NCI-H1105 treated with DMSO at 0.1 percent for 48 hours (cell line): ENCODE measurements around the gene UTP11.
"Not testable (repeated sequence)": the region's sequence is repeated elsewhere in the genome, so short reads cannot be mapped to it uniquely, and the experiment has no call there.

Experiments used
- DNase-seq: peaks from one replicate; lab custom pipeline; 2025; lab: John Stamatoyannopoulos, UW

UTP11 gene

GRCh38 chr1:38027201-38028104, 14.9 kb downstream of the UTP11 start:
- peak; percentile 93 for DNase-seq

- peak; percentile 3 for DNase-seq
Measured at GRCh38 chr1:38028105-38028591, 15.6 kb downstream of the UTP11 start.

DNA sequence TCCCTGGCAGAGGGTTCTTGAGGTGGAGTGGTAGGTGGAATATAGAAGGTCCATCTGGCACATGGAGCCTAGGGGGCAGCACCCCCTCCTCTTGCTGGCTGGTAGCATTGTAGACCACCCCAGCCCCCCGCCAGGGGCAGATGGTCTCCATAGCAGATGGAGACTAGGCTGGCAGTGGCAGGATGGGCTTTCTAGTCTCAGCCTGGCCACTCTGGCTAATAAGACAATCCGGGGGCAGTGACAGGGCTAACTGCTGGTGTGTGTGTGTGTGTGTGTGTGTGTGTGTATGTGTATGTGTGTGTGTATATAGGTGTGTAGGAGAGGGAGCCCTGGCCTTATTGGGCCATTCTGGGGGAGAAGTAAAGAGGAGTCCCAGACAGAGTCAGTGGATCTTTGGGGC, 16.1 kb downstream of the UTP11 start:
- DNase-seq: no peak

DNA sequence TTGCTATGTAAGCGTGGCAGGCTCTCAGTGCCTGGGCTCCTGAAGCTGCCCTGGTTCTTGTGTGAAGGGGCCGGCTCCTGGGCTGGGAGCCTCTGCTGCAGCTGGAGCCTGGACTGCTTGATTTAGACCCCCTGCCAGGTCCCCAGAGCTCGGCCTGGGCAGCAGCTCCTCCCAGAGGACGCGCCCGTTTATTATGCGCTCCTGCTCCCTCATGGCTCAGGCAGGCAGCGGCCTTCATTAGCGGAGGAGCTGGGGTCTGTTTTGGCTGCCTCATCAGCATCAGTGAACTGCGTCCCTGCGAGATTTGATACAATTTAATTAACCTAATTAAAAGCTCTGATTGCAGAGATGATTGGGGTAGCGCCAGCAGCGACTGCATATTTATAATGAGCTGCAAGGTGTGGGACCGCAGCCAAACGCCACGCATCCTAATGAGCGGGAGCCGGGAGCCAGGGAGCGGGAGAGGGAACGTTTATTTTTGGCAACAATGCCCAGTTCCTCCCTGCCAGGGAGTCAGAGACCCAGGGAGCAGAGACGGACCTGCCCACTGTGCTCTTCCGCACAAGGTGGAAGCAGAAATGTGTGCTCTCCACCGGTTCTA, 16.6 kb downstream of the UTP11 start:
- peak; percentile 69 for DNase-seq

DNA sequence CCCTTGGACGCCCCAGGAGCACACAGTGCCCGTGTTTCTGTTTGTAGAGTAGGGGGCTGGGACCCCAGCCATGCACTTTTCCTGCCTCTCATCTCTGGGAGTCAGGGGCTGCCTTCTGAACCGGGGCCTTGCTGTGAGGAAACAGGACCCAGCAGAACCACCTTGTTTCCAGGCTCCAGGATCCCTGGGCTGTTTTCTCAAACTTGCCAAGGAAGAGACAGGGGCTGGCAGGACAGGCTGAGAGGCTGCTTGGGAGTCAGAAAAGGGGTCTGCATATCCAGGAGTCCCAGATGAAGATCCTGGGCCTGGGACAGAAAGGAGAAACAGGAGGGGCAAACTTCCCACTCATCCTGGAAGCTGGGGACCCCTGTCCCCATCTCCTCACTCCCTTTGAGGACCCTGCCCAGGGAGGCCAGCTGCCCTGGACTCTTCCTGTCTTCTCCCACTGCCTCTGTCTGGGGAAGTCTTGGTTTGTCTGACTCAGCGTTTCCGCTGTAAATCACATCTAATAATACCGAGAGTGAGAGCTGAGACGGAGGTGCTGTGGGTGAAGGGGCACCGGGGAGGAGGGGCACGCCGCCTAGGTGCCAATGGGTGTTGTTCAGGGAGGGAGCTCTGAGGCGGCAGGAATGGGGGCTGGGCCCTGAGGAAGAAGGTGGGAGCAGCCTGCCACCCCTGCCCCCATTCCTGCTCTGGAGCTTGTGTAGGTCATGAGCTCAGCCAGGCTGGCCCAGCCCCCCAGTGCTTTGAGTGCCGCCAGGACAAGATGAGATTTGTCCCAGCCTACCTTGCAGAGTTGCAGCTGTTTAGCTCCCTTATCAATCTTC, 17.4 kb downstream of the UTP11 start:
- peak; percentile 37 for DNase-seq

- DNase-seq: no peak
Measured at GRCh38 chr1:38030596-38031512, 18.3 kb downstream of the UTP11 start.

DNA sequence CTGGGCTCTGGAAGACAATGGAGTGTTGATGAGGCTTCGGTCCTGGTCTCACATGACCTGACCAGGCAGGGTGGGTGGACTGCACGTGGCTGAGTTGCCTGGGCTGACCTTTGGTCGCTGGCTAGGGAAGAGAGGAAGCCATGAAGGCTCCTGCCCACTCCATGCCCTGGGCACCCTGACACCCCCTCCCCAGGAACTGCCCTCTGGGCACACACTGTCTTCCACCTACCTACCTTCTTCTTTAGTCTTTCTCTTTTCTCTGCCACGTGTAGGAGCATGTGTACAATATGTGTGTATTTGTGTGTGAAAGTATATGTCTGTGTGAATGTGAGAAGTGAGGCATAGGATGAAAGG, 19.0 kb downstream of the UTP11 start:
- no peak for DNase-seq

DNA sequence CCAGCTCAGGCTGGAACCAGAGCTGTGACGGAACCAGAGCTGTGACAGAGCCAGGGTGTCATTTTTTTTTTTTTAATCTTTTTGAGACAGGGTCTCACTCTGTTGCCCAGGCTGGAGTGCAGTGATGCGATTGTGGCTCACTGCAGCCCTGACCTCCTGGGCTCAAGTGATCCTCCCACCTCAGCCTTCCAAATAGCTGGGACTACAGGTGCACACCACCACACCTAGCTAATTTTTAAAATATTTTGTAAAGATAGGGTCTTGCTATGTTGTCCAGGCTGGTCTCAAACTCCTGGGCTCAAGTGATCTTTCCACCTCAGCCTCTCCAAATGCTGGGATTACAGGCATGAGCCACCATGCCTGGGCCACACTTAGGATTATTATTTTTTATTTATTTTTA, 20.5 kb downstream of the UTP11 start:
- DNase-seq: not testable (repeated sequence)

DNA sequence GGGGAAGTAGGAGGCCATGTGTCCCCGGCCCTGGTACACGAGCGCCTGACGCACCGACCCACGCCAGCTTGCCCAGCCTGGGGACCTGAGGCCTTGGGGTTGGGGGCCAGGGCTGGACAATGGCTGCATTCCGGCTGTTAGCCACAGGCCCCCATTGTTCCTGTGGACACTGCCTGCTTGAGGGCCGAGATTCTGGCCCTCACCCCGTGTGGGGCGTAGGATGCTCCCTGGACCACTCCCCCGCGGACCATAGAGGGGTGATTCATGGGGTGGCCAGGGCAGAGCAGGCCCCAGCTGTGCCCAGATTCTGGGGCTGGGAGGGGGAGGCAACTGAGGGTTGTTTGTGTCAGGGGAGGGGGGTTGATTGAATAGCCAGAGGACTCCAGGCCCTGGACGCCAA, 22.3 kb downstream of the UTP11 start:
- no peak for DNase-seq

DNA sequence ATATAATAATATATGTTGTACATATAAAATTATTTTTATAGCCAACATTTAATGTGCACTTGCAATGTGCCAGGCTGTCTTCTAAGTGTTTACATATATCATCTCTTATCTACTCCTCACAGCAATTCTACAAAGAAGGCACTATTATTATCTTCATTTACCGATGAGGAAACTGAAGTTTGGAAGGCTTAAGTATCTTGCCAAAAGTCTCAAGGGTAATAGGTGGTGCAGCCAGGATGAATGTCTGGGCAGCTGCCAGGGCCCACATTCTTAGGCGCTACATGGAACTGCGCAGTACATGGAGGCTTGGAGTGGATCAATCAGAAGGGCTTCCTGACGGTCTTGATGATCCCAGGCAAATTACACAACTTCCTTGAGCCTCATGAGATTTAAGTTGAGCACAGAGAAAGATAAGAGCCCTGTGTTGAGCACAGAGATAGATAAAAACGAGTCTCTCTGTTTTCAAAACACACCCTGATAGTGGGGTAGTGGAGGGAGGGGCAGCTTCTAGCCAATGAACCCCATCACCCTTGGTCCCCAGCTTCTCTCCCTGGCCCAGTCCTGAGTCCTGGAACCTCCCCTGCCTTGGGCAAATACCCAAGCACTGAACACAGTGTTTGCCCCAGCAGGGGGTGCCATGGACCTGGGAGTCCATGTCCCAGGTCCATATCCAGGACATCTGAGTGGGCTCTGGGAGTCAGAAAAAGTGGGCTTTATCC, 24.8 kb downstream of the UTP11 start:
- no peak for DNase-seq

GRCh38 chr1:38038861-38039260, 26.3 kb downstream of the UTP11 start:
- DNase-seq: no peak

DNA sequence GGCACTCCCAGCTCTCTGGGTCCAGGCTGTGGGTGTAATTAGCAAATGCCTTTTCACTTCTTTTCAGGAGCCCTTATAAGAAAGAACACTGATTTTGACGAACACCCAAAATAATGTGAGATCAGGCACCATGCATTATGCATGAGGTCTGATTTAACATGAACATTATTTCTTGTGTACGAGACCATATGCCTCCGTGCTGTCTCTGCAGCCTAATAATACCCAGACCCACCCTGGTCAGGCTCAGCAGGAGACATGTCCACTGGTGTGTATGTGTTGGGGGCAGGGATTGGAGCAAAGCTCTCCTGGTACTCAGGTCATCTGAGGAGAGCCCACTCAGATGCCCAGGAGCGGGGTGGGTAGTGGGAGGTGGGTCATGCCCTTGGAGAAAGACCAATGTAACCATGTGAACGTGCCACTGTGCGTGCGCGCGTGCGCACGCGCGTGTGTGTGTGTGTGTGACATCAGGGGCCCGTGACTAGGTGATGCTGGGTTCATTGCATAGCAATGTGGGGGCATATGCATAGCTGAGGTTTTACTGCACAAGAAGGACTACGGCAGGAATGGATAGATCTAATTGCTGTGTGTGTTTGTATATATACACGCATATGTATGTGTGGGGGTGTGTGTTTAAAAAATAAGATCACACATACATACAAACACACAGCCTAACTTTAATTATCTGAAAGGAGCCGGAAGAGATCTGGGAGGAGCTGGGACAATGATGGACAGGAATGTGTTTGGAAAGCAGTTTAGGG, 27.0 kb downstream of the UTP11 start:
- DNase-seq: no peak

DNA sequence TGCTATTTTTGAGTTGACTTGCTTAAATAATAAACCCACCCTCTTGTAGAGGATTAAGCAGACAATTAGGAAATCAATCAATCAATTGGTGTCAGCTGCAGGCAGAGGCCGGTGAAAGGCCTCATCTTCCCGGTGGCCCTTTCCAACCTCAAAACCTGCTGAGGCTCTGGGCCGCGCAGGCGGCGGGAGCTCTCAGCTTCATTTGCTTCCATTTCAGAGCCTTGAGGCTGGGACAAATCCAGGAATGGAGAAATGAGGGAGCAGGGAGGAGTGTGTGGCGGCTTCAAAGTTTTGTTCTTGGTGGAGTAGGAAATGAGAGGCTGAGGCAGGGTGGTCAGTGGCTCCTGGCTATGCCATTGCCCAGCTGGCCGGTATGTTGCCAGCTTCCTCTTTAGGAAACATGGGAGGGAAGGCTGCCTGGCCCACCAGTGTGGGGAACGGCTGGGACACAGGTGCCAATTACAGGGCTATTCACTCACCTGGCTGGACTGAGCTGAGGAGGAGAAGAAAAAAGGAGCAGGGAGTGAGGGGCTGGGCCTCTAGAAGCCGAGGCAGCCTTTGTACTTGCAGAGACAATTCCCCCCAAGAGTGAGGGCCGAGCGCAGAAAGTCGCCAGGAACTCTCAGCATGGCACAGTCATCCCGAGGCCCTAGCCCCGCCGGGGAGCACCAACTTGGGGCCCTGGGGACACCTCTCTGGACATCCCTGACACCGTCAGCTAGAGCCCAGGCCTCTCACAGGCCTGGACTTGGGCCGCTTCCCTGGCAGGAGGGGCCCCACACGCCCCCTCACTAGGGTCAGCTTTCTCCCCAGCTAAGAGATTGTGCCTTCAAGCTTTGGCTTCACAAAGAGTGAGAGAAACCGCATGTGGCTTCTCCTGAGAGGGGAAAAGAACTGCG, 29.7 kb downstream of the UTP11 start:
- no peak for DNase-seq

DNA sequence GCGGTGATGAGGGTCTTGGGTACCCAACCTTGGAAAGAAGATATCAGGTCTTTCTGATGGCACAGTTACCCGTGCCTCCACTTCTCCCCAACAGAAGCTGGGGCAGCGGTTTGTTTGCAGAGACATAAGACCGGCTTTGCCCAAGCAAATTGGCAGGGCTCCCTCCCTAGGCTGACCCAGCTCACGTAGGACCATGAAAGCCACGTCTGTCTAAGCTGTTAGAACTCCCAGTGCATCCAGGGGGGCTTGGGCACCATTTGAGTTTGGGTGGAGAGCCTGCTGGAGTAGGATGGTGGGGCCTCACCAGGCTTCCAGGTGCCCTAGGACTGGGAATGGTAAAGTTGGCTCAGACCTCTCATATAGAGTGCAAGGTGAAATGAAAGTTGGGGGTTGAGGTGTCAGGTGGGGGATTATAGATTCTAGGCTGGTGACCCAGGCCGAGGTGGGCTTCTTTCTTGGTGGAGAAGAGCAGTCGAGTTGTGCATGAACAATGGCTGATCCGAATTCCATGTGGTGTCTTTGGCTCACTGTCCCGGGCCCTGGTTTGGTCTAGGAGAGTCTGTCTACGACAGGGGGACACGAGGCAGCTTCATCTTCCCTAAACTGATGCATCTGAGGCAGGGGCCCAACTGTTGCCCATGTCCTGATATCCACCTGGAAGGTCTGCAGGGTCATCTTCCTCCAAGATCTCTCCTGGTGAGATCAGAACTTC, 30.7 kb downstream of the UTP11 start:
- no peak for DNase-seq

GRCh38 chr1:38044221-38045215, 32.0 kb downstream of the UTP11 start:
- no peak for DNase-seq

DNA sequence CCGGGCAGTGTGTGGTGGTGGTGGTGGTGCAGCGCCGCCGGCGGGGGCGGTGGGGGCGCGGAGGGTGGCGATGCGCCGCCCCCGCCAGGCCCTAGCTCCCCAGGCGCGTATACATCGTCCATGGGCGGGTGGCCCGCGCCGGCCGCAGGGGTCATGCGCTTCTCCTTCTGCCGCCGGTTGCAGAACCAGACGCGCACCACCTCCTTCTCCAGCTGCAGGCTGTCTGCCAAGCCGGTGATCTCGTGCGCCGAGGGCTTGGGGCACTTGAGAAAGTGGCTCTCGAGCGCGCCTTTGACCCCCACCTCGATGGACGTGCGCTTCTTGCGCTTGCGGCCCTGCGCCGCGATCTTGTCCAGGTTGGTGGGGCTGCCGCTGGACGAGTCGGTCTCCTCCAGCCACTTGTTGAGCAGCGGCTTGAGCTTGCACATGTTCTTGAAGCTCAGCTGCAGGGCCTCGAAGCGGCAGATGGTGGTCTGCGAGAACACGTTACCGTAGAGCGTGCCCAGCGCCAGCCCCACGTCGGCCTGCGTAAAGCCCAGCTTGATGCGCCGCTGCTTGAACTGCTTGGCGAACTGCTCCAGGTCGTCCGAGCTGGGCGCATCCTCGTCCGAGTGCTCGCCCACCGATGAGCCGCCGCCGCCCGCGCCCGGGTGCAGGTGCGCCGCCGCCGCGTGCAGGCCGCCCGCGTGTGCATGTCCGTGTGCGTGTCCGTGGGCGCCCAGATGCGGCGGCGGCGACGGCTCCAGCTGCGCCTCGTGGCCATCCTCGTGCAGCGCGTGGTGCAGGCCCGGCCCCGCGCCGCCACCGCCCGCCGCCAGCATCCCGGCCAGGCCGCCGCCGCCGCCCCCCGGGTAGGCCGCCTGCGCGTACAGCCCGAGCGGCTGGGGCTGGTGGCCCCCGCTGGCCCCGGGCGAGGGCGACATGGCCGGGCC, 33.1 kb downstream of the UTP11 start:
- DNase-seq: peak; percentile 61
